Activated CD4-positive, alpha-beta T cell treated with anti-CD3 and anti-CD28 coated beads, Interleukin-2, Interleukin-6, amounts not matched to agents 100 ng/mL and 50 ng/mL, durations not matched to agents 16 hours and 8 hours (primary cell): ENCODE measurements around the gene ARHGAP22.

Experiments used
- DNase-seq: peaks from one replicate; pipeline ENCODE4 v3.0.0-alpha.2; 2020

Gene ARHGAP22

DNA sequence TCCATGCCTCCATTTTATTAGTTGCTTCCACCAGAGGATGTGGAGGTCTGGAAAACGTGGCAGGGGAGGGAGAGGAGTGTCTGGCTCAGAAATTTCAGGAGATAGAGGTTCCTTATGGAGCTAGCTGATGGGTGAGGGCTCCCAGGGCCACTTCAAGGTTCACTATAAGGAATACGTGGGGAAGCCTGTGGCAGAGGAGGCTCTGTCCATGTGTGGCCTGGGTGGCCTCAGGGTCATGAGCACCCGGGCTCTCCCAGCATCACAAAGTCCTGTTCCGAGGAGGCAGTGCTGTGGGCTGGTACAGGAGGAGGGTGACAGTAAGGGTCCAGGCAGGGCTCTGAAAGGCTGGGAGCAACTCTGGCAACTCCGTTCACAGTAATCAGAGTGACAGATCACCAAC is 24.6 kb downstream of the ARHGAP22 start:
- DNase-seq: no peak

DNA sequence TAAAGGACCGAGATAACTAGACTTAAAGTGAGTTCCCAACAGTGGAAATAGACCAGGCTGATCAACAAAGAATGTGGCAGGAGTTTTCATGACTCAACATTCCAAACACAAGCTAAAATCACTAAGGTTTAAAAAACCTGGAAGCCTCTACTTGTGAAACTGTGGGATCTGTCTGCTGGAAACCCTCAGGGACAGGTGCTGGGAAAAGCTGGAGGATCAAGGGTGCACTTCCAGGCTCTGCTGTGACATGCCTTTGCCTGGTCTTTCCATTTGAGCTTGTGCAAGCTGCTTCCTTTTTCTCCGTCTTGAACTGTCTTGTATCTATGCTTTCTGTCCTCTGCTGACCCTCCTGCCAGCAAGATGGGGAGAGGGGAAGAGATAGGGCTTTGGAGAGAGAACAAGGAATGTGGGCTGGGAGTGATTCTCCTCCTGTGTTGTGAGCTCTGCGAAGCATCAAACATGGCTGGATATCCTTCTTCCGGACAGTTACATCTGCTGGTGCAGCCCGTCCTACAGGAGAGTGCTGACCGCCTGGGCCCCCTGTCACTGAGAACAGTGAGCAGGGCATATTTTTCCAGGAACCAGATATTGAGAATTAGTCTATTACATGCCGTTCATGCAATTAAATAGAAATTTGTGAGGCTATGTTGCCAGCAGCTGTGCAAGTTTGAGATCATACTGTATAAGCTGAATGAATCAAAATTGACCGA is 25.5 kb downstream of the ARHGAP22 start:
- no peak for DNase-seq

DNA sequence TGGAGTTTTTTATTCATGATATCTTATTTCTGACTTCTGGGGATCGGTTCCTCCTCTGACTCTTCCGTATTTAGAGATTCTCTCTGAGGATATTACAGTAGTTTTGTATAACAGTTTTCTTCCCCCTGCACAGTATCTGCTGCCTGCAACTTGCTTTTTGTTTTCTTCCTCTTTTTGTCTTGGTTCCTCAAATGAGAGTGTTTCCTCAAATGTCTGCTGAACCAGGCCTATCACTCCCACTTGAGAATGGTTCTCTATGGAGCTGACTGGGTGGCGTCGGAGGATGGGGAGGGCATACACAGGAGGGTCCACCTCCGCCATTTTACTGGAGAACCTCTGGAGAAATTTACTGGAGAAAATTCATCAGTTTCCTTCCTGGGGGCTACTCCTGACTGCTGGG is 27.7 kb downstream of the ARHGAP22 start:
- no peak for DNase-seq

DNA sequence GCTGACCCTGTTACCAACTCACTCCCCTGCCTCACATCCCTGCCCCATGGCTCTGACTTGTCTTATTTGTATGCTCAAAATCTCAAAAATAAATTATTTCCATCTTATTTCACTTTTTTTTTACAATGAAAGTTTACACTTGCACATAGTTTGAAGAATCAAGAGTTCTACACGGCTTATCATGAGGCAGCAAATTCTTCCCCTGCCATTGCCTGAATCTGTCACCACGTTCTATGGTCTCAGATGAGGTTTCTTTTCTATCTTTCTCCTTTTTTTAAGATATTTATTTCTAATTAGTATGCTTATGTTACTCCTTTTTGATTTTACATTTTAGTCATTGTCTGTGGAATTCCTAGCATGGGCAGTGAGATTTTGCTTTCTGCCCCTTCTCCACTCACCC is 28.4 kb downstream of the ARHGAP22 start:
- no peak for DNase-seq

DNA sequence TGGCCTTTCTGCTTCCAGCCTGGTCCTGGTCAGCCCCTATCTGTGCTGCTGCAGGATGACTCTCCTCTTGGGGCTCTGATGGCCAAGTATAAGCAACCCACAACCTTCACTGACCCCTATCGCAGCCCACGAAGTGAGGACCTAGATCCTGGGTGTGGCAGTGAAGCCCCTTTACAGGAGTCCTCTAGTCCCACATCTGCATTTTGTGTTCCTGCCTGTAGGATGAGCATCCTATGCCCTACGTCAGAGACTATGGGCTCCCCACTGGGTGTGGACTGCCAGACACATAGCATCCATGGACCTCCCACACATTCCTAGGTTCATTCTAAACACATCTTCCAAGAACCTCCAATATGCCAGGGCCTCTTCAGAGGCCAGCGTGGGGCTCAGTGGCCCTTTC is 29.0 kb downstream of the ARHGAP22 start:
- no peak for DNase-seq

DNA sequence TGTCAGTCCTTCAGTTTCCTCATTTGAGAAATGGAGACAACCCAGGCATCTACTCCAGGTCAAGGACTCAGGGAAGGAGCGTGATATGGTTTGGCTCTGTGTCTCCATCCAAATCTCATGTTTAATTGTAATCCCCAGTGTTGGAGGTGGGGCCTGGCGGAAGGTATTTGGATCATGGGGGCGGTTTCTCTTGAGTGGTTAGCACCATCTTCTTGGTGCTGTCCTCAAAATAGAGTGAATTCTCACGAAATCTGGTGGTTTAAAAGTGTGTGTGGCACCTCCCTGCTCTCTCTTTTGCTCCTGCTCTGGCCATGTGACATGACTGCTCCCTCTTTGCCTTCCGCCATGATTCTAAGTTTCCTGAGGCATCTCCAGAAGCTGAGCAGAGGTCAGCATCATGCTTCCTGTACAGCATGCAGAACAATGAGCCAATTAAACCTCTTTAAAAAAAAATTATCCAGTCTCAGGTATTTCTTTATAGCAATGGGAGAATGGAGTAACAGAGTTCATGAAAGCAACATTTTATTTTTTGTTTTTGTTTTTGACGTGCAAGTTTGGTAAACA is 30.0 kb downstream of the ARHGAP22 start:
- no peak for DNase-seq

DNA sequence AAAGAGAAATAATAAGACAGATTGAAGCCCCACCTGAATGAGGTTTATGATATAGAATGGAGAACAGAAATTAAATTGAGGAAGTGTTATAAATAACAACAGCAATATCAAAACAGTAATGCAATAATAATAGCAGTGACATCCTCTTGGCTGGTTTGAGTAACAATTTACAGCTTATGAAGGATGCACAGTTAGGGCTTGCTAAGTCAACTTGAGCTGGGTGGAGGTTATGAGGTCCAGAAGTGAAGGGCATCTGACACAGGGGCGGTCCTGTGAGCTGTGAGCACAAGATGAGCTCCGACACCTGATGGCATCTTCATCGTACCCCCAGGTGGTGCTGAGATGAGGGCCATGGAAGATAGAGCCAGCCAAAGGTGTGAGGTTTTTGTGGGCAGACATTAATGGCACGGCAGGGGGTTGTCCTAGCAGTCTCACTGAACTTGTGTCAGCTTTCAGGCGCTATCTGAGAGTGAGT is 30.5 kb downstream of the ARHGAP22 start:
- DNase-seq: no peak

DNA sequence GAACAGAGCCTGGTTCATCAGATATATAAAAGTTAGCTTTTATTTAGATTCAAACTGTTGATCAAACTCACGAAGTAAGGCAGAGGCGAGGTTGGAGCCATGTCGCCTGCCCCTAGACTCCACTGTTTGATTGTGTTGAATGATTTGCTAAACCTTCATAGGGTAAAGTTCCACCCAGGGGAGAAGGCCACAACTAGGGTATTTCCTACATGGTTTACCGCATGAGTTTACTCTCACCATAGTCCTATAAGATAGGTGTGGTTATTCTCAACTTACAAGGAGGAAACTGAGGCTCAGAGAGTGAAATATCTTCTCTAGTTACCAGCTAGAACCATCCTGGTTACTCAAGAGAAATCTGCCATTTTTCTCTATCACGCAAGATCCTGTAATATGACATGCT is 31.8 kb downstream of the ARHGAP22 start:
- DNase-seq: no peak

DNA sequence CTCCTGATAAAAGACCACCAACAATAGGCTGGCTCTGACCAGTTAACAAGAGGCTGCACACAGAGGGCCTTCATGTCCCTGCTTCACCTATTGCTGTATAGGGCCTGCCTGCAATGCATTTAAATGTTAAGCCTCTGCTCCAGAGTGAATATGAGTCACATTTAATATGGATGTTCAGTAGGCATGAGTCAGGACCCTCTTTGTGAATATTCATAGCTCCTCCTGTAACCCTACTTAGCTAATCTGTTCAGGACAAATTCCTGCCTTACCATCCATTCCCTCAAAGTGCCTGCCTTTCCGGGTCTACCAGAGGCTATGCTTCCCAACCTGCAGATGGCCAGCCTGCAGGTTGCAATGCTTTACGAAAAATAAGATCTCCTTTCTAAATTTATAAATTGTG is 32.5 kb downstream of the ARHGAP22 start:
- DNase-seq: no peak

DNA sequence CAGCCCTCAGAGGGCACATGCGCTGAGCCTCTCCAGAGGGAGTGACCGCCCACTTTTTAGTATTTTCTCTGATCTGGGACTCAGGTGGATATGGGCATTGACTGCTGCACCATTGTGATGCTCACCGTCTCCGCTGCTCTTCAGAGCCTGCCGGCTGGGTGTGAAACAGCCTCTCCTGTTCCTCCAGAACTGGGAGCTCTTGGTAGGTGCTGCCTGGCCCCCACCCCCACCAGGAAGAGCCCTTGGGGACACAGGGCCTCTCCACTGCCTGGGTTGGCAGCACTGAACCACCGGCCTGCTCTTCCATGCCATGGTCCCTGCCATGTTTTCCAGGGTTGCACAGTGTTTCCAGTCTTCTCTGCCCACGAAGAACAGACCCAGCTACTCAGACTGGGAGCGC is 36.3 kb downstream of the ARHGAP22 start:
- DNase-seq: no peak

DNA sequence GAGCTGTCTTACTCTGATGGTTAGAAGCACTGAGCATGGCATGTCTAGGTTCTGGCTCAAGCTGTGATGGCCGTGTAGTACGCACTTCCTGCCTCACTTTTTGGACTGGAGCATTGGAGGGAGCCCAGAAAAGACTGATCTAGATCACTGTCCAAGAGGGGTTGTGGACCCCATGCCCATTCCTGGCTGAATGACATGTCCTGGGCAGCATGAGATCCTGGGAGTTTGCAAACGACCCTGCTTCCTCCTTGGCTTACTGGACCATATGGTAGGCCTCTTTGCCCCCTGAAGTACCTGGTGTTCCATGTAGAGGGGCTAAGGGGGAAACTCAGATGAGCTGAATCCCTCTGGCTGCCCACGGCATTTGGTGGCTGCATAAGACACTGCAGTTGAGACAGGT is 36.7 kb downstream of the ARHGAP22 start:
- DNase-seq: no peak

DNA sequence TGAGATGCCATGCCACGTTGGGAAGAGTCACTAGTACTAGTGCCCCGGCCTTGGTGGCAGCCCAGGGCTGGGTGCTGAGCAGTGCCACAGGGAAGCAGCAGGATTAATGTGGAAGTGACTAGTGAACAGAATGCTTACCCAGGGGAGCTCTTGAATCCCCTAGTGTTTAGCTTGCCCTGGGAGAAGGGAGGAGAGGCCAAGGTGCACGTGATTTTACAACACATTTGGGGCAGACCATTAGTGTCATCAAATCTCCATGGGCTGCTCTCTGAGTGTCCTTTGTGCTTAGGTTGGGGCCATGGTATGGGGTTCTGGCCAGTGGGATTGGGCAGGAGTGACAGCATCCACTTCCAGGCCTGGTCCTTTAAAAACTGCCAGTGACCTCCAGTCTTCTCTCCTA is 37.5 kb downstream of the ARHGAP22 start:
- DNase-seq: no peak

DNA sequence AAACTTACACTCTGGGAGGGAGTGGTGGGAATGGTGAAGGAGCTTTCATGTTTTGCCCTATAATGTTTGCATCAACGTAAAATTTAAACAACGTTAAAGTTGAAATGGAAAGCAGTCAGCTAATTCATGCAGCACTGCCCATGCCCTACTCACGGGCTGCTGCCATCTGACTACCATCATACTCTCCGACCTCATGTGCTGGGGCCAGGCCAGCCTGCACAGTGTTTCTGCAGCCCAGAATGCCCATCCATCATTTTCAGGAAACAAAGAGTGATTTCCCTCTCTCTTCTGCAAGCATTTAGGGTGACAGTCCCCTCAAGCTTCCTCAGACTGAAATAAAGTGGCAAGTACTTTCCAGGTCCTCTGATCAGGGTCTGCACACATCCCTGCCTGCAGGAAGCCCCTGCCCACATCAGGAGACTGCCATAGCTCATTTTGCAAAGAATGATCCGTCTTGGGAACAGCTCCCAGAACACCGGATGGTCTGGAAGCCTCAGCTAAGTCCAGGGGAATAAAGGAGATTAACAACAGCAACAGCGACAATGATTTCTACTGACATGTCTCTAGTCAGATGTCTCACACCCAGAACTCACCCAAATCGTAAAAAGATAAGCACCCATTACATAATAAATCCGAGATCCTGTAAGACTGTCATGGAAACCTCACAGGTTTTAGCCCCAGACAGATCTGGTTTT is 40.3 kb downstream of the ARHGAP22 start:
- no peak for DNase-seq

DNA sequence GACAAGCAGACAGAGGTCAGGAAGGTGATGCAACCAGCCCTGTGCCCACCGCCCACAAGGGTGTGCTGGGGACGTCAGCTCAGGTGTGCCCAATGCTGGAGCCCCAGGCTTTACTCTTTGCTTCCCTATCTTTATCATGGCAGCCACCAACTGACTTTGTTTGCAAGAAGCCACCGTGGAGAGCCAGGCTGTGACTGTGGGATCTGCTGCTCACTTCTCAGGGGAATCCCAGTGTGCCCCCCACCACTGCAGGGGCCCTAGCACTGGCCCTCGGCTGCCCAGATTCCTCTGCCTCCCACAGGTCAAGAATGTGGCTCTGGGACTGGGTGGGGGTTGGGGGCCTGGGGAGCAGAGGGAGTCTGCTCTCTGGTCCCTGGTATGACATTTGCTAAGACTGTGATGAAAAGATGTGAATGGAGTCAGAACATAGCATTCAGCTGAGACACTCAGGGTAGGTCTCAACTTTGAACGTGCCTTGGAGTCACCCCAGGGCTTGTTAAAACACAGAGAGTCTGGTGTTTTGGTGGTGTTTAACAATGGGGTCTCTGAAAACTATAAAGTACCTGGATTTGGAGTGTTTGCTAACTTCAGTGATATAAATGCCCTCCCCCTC is 47.3 kb downstream of the ARHGAP22 start:
- DNase-seq: no peak

DNA sequence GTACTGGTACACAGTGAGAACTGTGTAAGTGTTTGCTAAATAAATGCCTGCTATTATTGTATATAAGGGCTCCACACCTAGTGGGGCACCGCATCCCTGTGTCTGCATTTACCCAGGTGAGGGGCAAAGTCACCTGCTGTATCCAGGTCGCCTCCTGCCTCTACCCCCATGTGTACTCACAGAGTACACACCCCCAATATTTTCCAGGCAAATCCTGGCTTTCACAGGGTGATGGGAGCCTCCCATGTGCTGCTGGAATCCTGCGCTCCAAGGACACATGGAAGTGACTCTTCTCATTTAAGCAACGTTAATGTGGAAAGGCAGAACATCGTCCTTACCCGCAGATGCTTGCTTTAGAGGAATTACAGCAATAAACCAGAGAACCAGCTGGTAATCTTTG is 48.2 kb downstream of the ARHGAP22 start:
- DNase-seq: no peak

DNA sequence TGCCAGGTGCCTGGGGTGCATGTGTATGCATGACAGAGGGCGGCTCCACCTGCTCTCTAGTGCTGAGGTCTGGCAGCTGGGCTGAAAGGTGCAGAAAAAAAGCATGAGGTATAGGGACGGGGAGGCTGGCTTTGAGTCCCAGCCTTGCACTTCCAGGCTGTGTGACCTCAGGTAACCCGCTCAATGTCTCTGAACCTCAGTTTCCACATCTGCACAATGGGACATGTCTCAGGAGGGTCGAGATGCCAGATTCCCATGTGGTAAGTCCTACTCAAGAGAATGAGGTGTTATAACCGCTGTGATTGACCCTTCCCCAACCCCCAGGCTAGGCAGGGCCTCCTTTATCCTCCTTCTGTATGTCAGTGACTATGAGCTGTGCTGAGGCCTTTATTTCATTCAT is 48.8 kb downstream of the ARHGAP22 start:
- no peak for DNase-seq

DNA sequence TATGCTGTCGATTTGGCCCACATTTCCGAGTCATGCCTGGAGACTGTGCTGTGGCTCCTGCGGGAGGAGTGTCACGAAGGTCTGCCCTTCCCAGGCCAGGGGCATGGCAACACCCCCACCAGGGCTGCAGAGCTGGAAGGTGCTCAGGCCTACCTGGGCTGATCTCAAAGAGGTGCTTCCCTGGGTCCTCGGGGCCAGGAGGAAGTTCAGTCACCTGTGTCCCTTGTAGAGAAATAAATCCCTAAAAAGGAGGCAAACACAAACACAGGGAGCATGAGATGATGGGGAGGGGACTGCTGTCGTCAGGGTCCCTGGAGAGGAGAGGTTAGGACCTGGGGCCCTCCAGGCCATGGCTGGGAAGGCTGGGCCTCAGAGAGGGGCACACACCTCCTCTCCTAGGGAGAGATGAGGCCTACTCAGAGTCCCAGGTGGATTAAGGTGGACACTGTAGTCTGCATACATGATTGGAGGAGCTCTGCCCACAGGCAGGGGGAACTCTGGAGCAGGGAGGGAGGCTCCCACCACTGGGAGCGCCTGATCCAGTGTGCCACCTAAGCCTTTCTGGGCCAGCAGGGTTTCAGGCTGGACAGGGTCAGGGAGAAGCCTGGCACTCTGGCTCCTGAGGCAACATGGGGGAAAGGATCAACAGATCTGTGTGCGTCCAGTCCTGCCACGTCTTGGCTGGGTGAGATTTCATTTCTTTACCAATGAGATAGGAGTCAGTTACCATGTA is 49.4 kb downstream of the ARHGAP22 start:
- no peak for DNase-seq

DNA sequence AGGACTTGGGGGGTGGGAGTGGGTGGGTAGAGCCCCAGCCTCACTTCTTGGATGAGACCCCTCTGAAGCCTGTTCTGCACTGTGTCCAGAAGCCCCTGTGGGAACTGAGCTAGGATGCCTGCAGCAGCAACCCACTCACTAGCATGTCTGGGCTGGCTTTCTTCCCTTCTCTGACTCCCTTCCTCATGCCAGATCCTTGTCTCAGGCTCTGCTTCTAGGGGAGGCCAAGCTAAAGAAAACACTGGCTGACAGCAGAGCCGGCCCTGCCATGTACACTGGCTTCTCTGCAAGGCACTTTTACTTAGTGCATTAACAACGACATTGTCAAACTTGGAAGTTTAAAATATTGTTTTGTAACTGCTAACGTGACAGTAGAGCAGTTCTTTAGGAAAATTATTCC is 50.2 kb downstream of the ARHGAP22 start:
- DNase-seq: no peak

DNA sequence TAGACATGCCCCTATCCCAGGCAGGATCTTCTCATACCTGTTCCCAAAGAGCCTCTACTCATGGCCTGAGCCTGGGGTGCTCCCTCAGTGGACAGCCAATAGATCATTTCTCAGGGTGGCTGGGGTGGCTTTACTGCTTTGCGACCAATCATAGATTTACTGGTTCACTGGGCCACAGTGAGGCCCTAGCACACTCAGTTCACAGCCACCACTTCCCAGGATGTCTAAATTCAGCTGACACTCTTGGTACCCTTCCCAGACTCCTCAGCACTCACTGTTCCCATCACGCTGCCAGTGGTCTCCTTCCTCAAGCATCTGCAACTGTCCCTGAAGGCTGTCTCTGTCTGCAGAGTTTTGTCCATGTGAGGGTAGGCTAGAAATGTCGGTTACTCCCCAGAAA is 50.6 kb downstream of the ARHGAP22 start:
- no peak for DNase-seq

DNA sequence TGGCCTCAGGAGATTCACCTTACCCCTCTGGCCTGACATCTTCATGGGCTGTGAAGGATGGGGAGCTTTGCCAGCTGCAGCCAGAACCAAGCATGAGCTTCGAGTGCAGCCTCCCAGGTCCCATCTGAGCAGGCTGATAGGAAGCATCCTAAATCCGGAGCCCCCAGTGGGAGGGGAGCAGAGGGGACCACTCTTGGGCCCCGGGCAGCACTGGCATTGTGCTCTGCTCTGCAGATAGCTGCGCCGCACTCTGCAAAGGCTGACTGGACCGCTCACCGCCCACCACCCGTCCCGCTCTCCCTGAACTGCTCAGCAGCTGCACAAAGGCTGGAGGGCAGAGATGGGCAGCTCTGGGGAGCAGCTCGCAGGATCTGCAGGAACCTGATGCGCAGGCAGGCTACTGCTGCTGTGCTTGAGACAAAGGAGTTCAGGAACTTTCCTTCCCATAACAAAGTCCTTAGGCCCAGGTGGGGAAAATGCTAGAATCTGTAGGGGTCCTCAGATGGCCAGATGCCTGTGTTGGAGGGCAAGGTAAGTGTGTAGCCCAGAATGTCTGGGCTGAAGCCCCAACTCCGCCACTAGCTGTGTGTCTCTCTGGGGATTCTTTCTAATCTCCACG is 51.8 kb downstream of the ARHGAP22 start:
- DNase-seq: no peak

DNA sequence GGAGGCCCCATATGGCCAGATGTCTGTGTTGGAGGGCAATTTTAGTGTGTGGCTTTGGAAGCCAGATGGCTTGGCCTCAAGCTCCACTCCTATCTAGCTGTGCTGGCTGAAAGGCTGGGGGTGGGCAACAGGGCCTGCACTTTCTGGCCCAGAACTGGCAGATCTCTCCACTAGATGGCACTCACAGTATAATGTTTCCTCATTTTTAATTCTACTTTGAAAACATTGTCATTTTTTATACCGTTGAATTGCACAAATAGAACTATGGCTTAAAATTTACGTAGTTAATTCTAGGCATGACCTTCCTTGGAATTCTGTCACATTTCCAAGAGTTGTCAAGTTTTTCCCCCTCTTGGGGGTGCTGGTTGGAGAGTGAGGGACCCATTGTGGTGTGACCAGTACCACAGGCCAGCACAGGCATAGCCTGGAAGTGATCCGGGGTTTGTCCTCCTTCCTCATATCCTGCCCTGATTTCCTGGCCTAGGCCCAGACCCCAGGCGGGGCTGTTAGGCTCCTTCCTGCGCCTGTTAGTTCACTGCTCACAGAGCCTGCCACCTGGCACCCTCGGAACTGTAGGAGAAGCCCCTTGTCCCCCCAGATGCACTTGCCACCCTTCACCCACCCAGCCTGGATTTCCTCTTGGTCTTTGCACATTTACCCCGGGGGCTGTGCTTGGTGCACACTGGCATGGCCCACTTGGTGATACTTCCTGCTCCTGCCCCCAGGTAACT is 52.8 kb downstream of the ARHGAP22 start:
- peak; percentile 43 for DNase-seq

DNA sequence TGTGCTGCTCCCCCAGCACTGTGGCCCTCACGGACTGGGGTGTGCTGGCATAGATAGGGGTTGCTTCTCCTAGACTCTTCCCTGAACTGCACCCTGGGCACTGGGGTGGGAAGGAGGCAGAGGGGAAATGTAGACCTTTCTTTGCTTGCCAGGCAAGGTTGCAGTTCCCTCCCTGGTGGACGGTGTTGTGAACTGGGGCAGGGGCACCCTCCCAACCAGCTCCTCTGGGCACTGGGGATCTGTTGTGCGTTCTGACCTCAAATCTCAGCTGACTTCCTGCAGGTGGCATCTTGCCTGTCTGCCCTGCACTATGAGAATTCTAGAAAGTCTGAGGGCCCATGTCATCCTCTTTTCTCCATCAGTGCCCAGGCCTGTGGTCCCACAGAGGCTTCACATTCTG is 53.9 kb downstream of the ARHGAP22 start:
- DNase-seq: no peak
